Activated gamma-delta T cell treated with anti-CD3 and anti-CD28 coated beads, Interleukin-2, amount 50 U/mL, for 16 hours (primary cell): ENCODE measurements around the gene POTEB.
"Not testable (repeated sequence)": the region's sequence is repeated elsewhere in the genome, so short reads cannot be mapped to it uniquely, and the experiment has no call there.

Experiments used
- DNase-seq: peaks from one replicate; pipeline ENCODE4 v3.0.0-alpha.2; 2020; ENCODE audit warnings: low read depth

POTEB gene

DNA sequence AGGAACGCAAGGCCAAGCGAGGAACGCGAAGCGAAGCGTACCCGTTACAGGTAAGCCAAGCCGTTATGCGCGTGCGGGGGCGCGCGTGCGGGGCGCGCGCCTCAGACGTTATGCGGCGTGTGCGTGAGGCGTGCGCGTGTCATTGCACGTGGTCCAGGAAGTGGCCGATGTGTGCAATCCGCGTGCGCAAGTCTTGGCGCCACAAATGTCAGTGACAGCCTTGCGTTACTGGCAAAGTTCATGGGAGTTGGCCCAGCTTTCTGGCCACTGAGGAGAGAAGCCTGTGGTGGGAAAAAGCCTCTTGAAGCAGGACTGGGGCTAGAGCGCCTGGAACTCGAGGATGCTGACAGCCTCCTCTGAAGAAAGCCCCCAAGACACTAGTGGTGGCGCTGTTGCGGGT, at the start of gene POTEB:
TSS of gene POTEB (minus strand) at position 101 of the 400 bp plus-strand sequence. CDS start 489 bp downstream, outside the sequence.
- DNase-seq = not testable (repeated sequence)

- DNase-seq = not testable (repeated sequence)
These were observed 13.4 kb upstream of the POTEB start for GRCh38 chr15:21890955-21891354.

GRCh38 chr15:21889542-21889941, 12.0 kb upstream of the POTEB start:
- not testable (repeated sequence) for DNase-seq

GRCh38 chr15:21838831-21839230, 38.7 kb downstream of the POTEB start:
- DNase-seq = not testable (repeated sequence)
